C4-2B (cell line): ENCODE data around the gene SEC23A.

Source experiments
- ZFX ChIP-seq: fragments of 450-650 bp; IDR thresholded peaks from 2 replicates; pipeline ENCODE4 v1.6.1; 2017
- TF ChIP-seq, protein P1 (sequence below): fragments of 450-650 bp; conservative IDR thresholded peaks from 2 replicates; pipeline ENCODE4 v1.5.1; 2017; ENCODE audit warnings: mild to moderate bottlenecking

DNA sequence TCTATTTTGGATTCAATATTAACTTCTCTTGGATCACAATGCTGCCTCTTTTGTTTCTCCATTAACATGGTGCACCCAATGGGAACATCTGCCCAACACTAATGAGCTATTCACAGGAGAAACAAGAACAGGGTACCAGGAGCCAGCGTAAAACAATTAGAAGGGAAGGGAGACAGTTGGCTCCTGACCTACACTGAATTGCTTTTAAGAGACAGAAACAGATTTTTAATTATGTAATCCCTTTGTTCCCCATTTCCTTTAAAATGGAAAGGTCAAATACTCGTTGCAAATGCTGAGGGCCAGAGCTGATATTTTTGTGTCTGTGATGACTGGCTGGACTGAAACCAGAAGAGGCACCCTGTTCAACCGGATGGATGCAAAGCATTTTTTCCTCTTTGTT, 108.3 kb downstream of the SEC23A start:
- TF ChIP-seq, protein P1, sequence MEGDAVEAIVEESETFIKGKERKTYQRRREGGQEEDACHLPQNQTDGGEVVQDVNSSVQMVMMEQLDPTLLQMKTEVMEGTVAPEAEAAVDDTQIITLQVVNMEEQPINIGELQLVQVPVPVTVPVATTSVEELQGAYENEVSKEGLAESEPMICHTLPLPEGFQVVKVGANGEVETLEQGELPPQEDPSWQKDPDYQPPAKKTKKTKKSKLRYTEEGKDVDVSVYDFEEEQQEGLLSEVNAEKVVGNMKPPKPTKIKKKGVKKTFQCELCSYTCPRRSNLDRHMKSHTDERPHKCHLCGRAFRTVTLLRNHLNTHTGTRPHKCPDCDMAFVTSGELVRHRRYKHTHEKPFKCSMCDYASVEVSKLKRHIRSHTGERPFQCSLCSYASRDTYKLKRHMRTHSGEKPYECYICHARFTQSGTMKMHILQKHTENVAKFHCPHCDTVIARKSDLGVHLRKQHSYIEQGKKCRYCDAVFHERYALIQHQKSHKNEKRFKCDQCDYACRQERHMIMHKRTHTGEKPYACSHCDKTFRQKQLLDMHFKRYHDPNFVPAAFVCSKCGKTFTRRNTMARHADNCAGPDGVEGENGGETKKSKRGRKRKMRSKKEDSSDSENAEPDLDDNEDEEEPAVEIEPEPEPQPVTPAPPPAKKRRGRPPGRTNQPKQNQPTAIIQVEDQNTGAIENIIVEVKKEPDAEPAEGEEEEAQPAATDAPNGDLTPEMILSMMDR: no peak
- TF ChIP-seq ZFX: no peak
